Right atrium auricular region (tissue), 2 donors: Measurements from ENCODE around the gene SH3TC1. TPM values are rescaled to one million over a fixed set of nuclear protein-coding genes. Genes with fewer than 3 reads are reported as not detected.

Experiments used
- DNase-seq: peaks from one replicate; pipeline ENCODE4 v3.0.0-alpha.2; 2019; ENCODE audit warnings: low spot score
- H3K27ac ChIP-seq, 2 donors: fragments of 200-600 bp; sonication (generic); 1 replicate in 1 of 2; 2 replicates in 1 of 2; pipeline ENCODE4 v1.5.1; 2016 to 2019
- H3K27me3 ChIP-seq, 2 donors: fragments of 200-600 bp; sonication (generic); one replicate each; pipeline versions ENCODE4 v1.5.1 to v1.6.0; 2017 to 2019
- H3K36me3 ChIP-seq: fragments of 200-600 bp; sonication (generic); one replicate; pipeline ENCODE4 v1.5.1; 2016
- H3K4me1 ChIP-seq, 2 donors: fragments of 200-600 bp; sonication (generic); one replicate each; pipeline versions ENCODE4 v1.5.1 to v1.6.0; 2017 to 2019
- H3K4me3 ChIP-seq, 2 donors: fragments of 200-600 bp; sonication (generic); 1 replicate in 1 of 2; 2 replicates in 1 of 2; pipeline ENCODE4 v1.5.1; 2017 to 2019; ENCODE audit warnings: mild to moderate bottlenecking in 1 of 2, moderate library complexity in 1 of 2
- H3K9me3 ChIP-seq, 2 donors: fragments of 200-600 bp; sonication (generic); one replicate each; pipeline ENCODE4 v1.5.1; 2019
- total RNA-seq, 2 donors: library from RNA; depleted of rRNA; stranded (reverse); fragments of >200 nt; gene quantifications; one replicate each; pipeline ENCODE4 v1.1.0, GENCODE V29; 2016
- TF ChIP-seq, protein P1 (sequence below), 2 donors: fragments of 200-600 bp; sonication (generic); IDR thresholded peaks; one replicate each; pipeline ENCODE4 v1.5.1; 2019; ENCODE audit warnings: antibody characterized with exemption in 2 of 2

Gene SH3TC1
- total RNA-seq, 2 donors from 2014 or later, result 8.9 to 13.9 TPM

DNA sequence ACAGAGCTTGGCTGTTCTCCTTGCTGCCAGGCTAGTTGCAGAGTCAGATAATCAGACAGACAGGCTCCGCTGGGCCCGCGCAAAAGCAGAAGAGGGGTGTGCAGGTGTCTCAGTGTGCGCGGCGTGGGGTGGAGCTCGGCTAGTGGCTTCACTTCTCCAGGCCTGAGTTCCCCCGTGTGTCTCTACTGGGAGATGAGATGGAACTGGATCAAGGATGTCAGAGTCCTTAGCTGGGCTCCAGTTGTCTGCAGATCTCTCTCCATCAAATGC, 91.5 kb downstream of the SH3TC1 start:
- H3K36me3 ChIP-seq, result peaks cover 12% of the 10 kb centered on the region
- no peak overlapping the region for H3K27ac ChIP-seq
- H3K9me3 ChIP-seq, result no peaks in the 10 kb centered on the region
- no peak for DNase-seq
- no peaks in the 10 kb centered on the region for H3K27me3 ChIP-seq
- TF ChIP-seq, protein P1, sequence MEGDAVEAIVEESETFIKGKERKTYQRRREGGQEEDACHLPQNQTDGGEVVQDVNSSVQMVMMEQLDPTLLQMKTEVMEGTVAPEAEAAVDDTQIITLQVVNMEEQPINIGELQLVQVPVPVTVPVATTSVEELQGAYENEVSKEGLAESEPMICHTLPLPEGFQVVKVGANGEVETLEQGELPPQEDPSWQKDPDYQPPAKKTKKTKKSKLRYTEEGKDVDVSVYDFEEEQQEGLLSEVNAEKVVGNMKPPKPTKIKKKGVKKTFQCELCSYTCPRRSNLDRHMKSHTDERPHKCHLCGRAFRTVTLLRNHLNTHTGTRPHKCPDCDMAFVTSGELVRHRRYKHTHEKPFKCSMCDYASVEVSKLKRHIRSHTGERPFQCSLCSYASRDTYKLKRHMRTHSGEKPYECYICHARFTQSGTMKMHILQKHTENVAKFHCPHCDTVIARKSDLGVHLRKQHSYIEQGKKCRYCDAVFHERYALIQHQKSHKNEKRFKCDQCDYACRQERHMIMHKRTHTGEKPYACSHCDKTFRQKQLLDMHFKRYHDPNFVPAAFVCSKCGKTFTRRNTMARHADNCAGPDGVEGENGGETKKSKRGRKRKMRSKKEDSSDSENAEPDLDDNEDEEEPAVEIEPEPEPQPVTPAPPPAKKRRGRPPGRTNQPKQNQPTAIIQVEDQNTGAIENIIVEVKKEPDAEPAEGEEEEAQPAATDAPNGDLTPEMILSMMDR (IDR thresholded peaks at IDR 0.05), result no peak
- peaks cover 0 to 8% of the 10 kb centered on the region in 2 donors for H3K4me1 ChIP-seq
- no peak overlapping the region for H3K4me3 ChIP-seq

Other genes with a start within 250 kb of the SH3TC1 start
- gene ABLIM2, start 40.5 kb upstream of the SH3TC1 start, total RNA-seq, result 10 to 100 TPM in 1 of 2 donors, 1 to 10 TPM in 1; 5.7 to 11.2 TPM
- 100 to 1,000 TPM in 1 of 2 donors, 10 to 100 TPM in 1; 33.8 to 124 TPM for gene HTRA3, start 70.5 kb downstream of the SH3TC1 start, total RNA-seq
- gene ACOX3, start 241.4 kb downstream of the SH3TC1 start, total RNA-seq, result 10 to 100 TPM; 66.9 to 68.8 TPM
- 10 to 100 TPM; 10.5 to 11.4 TPM for gene TRMT44, start 241.5 kb downstream of the SH3TC1 start, total RNA-seq